UCSD-AML1 (cell line): ENCODE results near the gene PPP4R2.
"Not testable (repeated sequence)": the region's sequence is repeated elsewhere in the genome, so short reads cannot be mapped to it uniquely, and the experiment has no call there.

Experiments used
- DNase-seq: peaks from one replicate; lab custom pipeline; 2025; ENCODE audit not compliant: unreplicated experiment; lab: John Stamatoyannopoulos, UW

The PPP4R2 gene

GRCh38 chr3:72976281-72976741 is 20.3 kb upstream of the PPP4R2 start:
- no peak for DNase-seq

- no peak for DNase-seq
Observed at GRCh38 chr3:72977060-72977808, 19.4 kb upstream of the PPP4R2 start.

GRCh38 chr3:72982609-72983366 is 13.8 kb upstream of the PPP4R2 start:
- DNase-seq, result no peak

- no peak for DNase-seq
Observed at GRCh38 chr3:72985576-72985975, 11.0 kb upstream of the PPP4R2 start.

GRCh38 chr3:72990701-72991395 is 5.8 kb upstream of the PPP4R2 start:
- no peak for DNase-seq

GRCh38 chr3:72991522-72991921 is 5.1 kb upstream of the PPP4R2 start:
- no peak for DNase-seq

GRCh38 chr3:72993391-72993790 is 3.2 kb upstream of the PPP4R2 start:
- DNase-seq, result no peak

- DNase-seq, result no peak
Observed at GRCh38 chr3:72995337-72995736, 1.3 kb upstream of the PPP4R2 start.

GRCh38 chr3:72996121-72996472 is 514 bp upstream of the PPP4R2 start:
- DNase-seq, result no peak

GRCh38 chr3:72997421-72997961 is 880 bp downstream of the PPP4R2 start:
- peak; percentile 38 for DNase-seq

GRCh38 chr3:72998466-72998865 is 1.9 kb downstream of the PPP4R2 start:
- no peak for DNase-seq

GRCh38 chr3:72999951-73000350 is 3.3 kb downstream of the PPP4R2 start:
- DNase-seq, result no peak

- not testable (repeated sequence) for DNase-seq
Observed at GRCh38 chr3:73003050-73003449, 6.4 kb downstream of the PPP4R2 start.

GRCh38 chr3:73004316-73004715 is 7.7 kb downstream of the PPP4R2 start:
- DNase-seq, result no peak

GRCh38 chr3:73007992-73008712 is 11.5 kb downstream of the PPP4R2 start:
- no peak for DNase-seq

GRCh38 chr3:73009008-73009407 is 12.4 kb downstream of the PPP4R2 start:
- no peak for DNase-seq

- no peak for DNase-seq
Observed at GRCh38 chr3:73009750-73010149, 13.1 kb downstream of the PPP4R2 start.

- DNase-seq, result no peak
Observed at GRCh38 chr3:73010158-73010557, 13.5 kb downstream of the PPP4R2 start.

- no peak for DNase-seq
Observed at GRCh38 chr3:73018298-73018697, 21.7 kb downstream of the PPP4R2 start.

- DNase-seq, result no peak
Observed at GRCh38 chr3:73018790-73019441, 22.3 kb downstream of the PPP4R2 start.
